Spleen (tissue), 7 donors: ENCODE results near the gene ITPR2.

Experiments used
- CTCF ChIP-seq, 11 experiments: fragments of 200-600 bp in 7 of 11; fragments of 450-650 bp in 4 of 11; sonication (generic) in 4 of 11; IDR thresholded peaks in 8 of 11; conservative IDR thresholded peaks in 3 of 11; 1 replicate in 7 of 11; 2 replicates in 4 of 11; pipeline versions ENCODE4 v1.4.0 to v1.8.0; 2016 to 2021; ENCODE audit warnings: antibody characterized with exemption in 11 of 11, inconsistent platforms in 4 of 11, mild to moderate bottlenecking in 1 of 11
- POLR2A ChIP-seq, 3 donors: fragments of 450-650 bp; IDR thresholded peaks; one replicate each; pipeline ENCODE4 v1.5.1; 2017; ENCODE audit warnings: antibody characterized with exemption in 3 of 3, mild to moderate bottlenecking in 1 of 3
- POLR2AphosphoS5 ChIP-seq, 3 donors: sonication (generic); formaldehyde crosslinking; IDR thresholded peaks; one replicate each; pipeline ENCODE4 v1.5.1; 2017; ENCODE audit warnings: antibody characterized with exemption in 3 of 3
- donor health status: DM: no; HTN: no; CAD: no; lungs with moderate emphysema.
- donor health status: DM: no; HTN: no; CAD: no.
- donor health status: DM: no; HTN: no; CAD: no.

DNA sequence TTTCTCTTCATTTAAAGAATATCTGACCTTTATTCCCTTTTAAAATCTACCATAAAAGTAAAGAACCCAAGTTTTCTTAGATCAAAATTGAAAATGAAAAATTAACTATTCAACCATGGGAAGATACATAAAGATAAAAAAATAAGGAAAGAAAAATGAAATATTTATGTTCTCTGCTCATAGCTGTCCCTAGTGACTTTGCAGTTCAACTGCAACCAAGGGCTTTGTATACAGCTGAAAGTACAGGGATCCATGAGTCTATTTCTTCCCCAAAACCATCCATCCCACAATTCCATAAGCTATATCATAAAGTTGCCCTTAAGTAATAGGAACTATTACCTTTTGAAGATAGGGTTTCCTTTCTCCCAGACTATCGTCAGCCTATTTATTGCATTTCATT, 113.1 kb downstream of the ITPR2 start:
- TF ChIP-seq POLR2A (IDR thresholded peaks at IDR 0.05) (no peak), CTCF (IDR thresholded peaks at IDR 0.05 in 8 of 11, conservative IDR thresholded peaks at IDR 0.05 in 3 of 11) (no peak), POLR2AphosphoS5 (IDR thresholded peaks at IDR 0.05) (no peak)
